Smooth muscle cell (in vitro differentiated cells): Measurements from ENCODE around the gene CLTB. TPM values are rescaled to one million over a fixed set of nuclear protein-coding genes. Genes with fewer than 3 reads are reported as not detected.

Experiments
- DNase-seq: peaks from one replicate; lab custom pipeline; 2025; ENCODE audit not compliant: unreplicated experiment; lab: John Stamatoyannopoulos, UW
- H2AFZ ChIP-seq: fragments of 200-600 bp; sonication (generic); 2 replicates; pipeline ENCODE4 v1.6.0; 2016; ENCODE audit warnings: antibody characterized with exemption, low read depth, mild to moderate bottlenecking
- H3F3A ChIP-seq: fragments of 200-600 bp; sonication (generic); 2 replicates; pipeline ENCODE4 v1.6.0; 2017; ENCODE audit warnings: antibody characterized with exemption, low read depth
- H3K27ac ChIP-seq: fragments of 200-600 bp; sonication (generic); 2 replicates; pipeline ENCODE4 v1.5.1; 2016; ENCODE audit warnings: low read depth, mild to moderate bottlenecking
- H3K27me3 ChIP-seq: fragments of 200-600 bp; sonication (generic); 2 replicates; pipeline ENCODE4 v1.6.1; 2016; ENCODE audit warnings: low read depth, mild to moderate bottlenecking
- H3K36me3 ChIP-seq: fragments of 200-600 bp; sonication (generic); 2 replicates; pipeline ENCODE4 v1.5.1; 2016; ENCODE audit warnings: low read depth
- H3K4me1 ChIP-seq: fragments of 200-600 bp; sonication (generic); 2 replicates; pipeline ENCODE4 v1.5.1; 2016; ENCODE audit warnings: low read depth
- H3K4me2 ChIP-seq: fragments of 200-600 bp; sonication (generic); 2 replicates; pipeline ENCODE4 v1.6.0; 2016; ENCODE audit warnings: mild to moderate bottlenecking
- H3K4me3 ChIP-seq: fragments of 200-600 bp; sonication (generic); 2 replicates; pipeline ENCODE4 v1.5.1; 2016; ENCODE audit warnings: mild to moderate bottlenecking
- H3K79me2 ChIP-seq: fragments of 200-600 bp; sonication (generic); 2 replicates; pipeline ENCODE4 v1.6.0; 2016; ENCODE audit warnings: low read depth, mild to moderate bottlenecking
- H3K9ac ChIP-seq: fragments of 200-600 bp; sonication (generic); 2 replicates; pipeline ENCODE4 v1.6.0; 2016; ENCODE audit warnings: low read depth
- H3K9me3 ChIP-seq: fragments of 200-600 bp; sonication (generic); replicated peaks from 2 replicates; pipeline ENCODE4 v1.5.1; 2016; ENCODE audit warnings: low read depth
- H4K20me1 ChIP-seq: fragments of 200-600 bp; sonication (generic); 2 replicates; pipeline ENCODE4 v1.6.0; 2016; ENCODE audit warnings: low read depth
- CTCF ChIP-seq: fragments of 200-600 bp; sonication (generic); IDR thresholded peaks from 2 replicates; pipeline ENCODE4 v1.5.1; 2017; ENCODE audit warnings: borderline replicate concordance, mild to moderate bottlenecking, antibody characterized with exemption; ENCODE audit not compliant: insufficient read depth, poor library complexity, severe bottlenecking
- WGBS: methylation state at CpG from one replicate; pipeline ENCODE4 v1.1.7; 2016; ENCODE audit warnings: low lambda C conversion rate; 5-methylcytosine and 5-hydroxymethylcytosine counted together
- polyA plus RNA-seq: library from polyadenylated mRNA; unstranded; fragments of >200 nt; fragmentation: Nextera tagmentation; extraction: Ambion mirVana; gene quantifications from 2 replicates; pipeline ENCODE4 v1.2.1, GENCODE V29; 2016
- total RNA-seq: library from RNA; depleted of rRNA; stranded (reverse); fragments of >200 nt; gene quantifications from 2 replicates; pipeline ENCODE4 v1.2.3, GENCODE V29; 2014

Gene CLTB
- total and polyA plus RNA-seq, 2 experiments from 2014 or later: 107 to 125 TPM

- no peak overlapping the region for H3K4me2 ChIP-seq
- H3K36me3 ChIP-seq: no peaks in the 10 kb centered on the region
- H3K9me3 ChIP-seq: no peaks in the 10 kb centered on the region
- H3K27ac ChIP-seq: no peak overlapping the region
- peaks cover 23% of the 10 kb centered on the region for H4K20me1 ChIP-seq
- H3F3A ChIP-seq: no peaks in the 10 kb centered on the region
- 91% methylated on average over 22 of the region's 22 CpGs for WGBS
- no peaks in the 10 kb centered on the region for H3K4me1 ChIP-seq
- no peak overlapping the region for H3K4me3 ChIP-seq
- H3K9ac ChIP-seq: no peak overlapping the region
- no peak for DNase-seq
- H3K27me3 ChIP-seq: no peaks in the 10 kb centered on the region
- H3K79me2 ChIP-seq: no peaks in the 10 kb centered on the region
- TF ChIP-seq CTCF: no peak
- no peak overlapping the region for H2AFZ ChIP-seq
These were observed 14.8 kb downstream of the CLTB start for GRCh38 chr5:176401281-176402205.

- Histone ChIP-seq H3K9me3 (no peaks in the 10 kb centered on the region), H3K4me3 (no peak overlapping the region), H3F3A (no peaks in the 10 kb centered on the region), H3K4me1 (no peaks in the 10 kb centered on the region), H3K79me2 (no peaks in the 10 kb centered on the region), H3K27me3 (no peaks in the 10 kb centered on the region), H3K4me2 (no peak overlapping the region), H3K9ac (no peak overlapping the region), H3K36me3 (no peaks in the 10 kb centered on the region), H3K27ac (no peak overlapping the region), H4K20me1 (peaks cover 13% of the 10 kb centered on the region), H2AFZ (no peak overlapping the region)
- TF ChIP-seq CTCF: no peak
- WGBS: 67% methylated on average over 17 of the region's 17 CpGs
- DNase-seq: no peak
These were observed 15.8 kb downstream of the CLTB start for GRCh38 chr5:176400382-176401156.

GRCh38 chr5:176397736-176398420 lies 18.5 kb downstream of the CLTB start:
- Histone ChIP-seq H3K4me1 (no peaks in the 10 kb centered on the region), H3F3A (no peaks in the 10 kb centered on the region), H3K79me2 (no peaks in the 10 kb centered on the region), H3K27ac (no peak overlapping the region), H4K20me1 (peaks cover 7% of the 10 kb centered on the region), H3K9me3 (no peaks in the 10 kb centered on the region), H3K9ac (no peak overlapping the region), H3K4me3 (no peak overlapping the region), H3K36me3 (no peaks in the 10 kb centered on the region), H2AFZ (no peak overlapping the region), H3K27me3 (no peaks in the 10 kb centered on the region), H3K4me2 (no peak overlapping the region)
- 97% methylated on average over 16 of the region's 18 CpGs for WGBS
- no peak for DNase-seq
- TF ChIP-seq CTCF: no peak
